Panc1 (cell line): ENCODE results near the gene BCR. TPM values are rescaled to one million over a fixed set of nuclear protein-coding genes. Genes with fewer than 3 reads are reported as not detected.

Experiments used
- ATAC-seq: fragments of 200-7000 bp; cut with Tn5 transposase; 2 replicates; pipeline ENCODE4 v1.9.1; 2020; ENCODE audit warnings: mild to moderate bottlenecking, moderate library complexity
- BruUV-seq: library from RNA; stranded (reverse); fragments of 400-500 nt; replicated peaks from 2 replicates; lab custom pipeline; 2021; lab: Mats Ljungman, UMichigan
- CTCF ChIA-PET: fragments of 300-600 bp; sonication (Branson Sonifier 250); formaldehyde crosslinking; loops from one replicate; lab custom pipeline; 2022; ENCODE audit warnings: antibody characterized with exemption; lab: Charles Lee
- POLR2A ChIA-PET: fragments of 300-600 bp; sonication (Branson Sonifier 250); formaldehyde crosslinking; loops from one replicate; lab custom pipeline; 2022; ENCODE audit warnings: antibody characterized with exemption; lab: Charles Lee
- DNase-seq: peaks from one replicate; pipeline ENCODE4 v3.0.0-alpha.2; 2010; ENCODE audit warnings: low read depth, low spot score
- H3K27ac ChIP-seq: 2 replicates; pipeline ENCODE4 v1.5.1; 2011; ENCODE audit warnings: mild to moderate bottlenecking, low read length, inconsistent platforms
- H3K27me3 ChIP-seq: fragments of 200-500 bp; sonication (Bioruptor generic); 2 replicates; pipeline ENCODE4 v1.6.0; 2014; ENCODE audit warnings: low read length, inconsistent platforms; ENCODE audit not compliant: control insufficient read depth, insufficient read depth
- H3K36me3 ChIP-seq: fragments of 200-500 bp; sonication (Bioruptor generic); 2 replicates; pipeline ENCODE4 v1.5.1; 2014; ENCODE audit warnings: inconsistent platforms, mild to moderate bottlenecking, low read length, moderate library complexity; ENCODE audit not compliant: control insufficient read depth, insufficient read depth
- H3K4me1 ChIP-seq: 2 replicates; pipeline ENCODE4 v1.5.1; 2011; ENCODE audit warnings: inconsistent platforms, mild to moderate bottlenecking, low read length, moderate library complexity; ENCODE audit not compliant: control insufficient read depth, insufficient read depth
- H3K4me3 ChIP-seq, 2 experiments: 2 replicates each; pipeline ENCODE4 v1.5.1; 2011 to 2012; ENCODE audit warnings: low read depth in 2 of 2, low read length in 2 of 2, mild to moderate bottlenecking in 2 of 2, inconsistent platforms in 1 of 2, moderate library complexity in 1 of 2
- H3K9me3 ChIP-seq: fragments of 200-500 bp; sonication (Bioruptor generic); 2 replicates; pipeline ENCODE4 v1.5.1; 2014; ENCODE audit warnings: low read depth, mild to moderate bottlenecking, inconsistent platforms, low read length, moderate library complexity; ENCODE audit not compliant: control insufficient read depth, insufficient read depth
- CTCF ChIP-seq: fragments of 450-650 bp; IDR thresholded peaks from 2 replicates; pipeline ENCODE4 v1.5.1; 2017; ENCODE audit warnings: mild to moderate bottlenecking
- POLR2AphosphoS5 ChIP-seq: IDR thresholded peaks from 2 replicates; pipeline ENCODE4 v1.6.1; 2012; ENCODE audit warnings: mild to moderate bottlenecking, low read depth, low read length, moderate library complexity
- REST ChIP-seq, 2 experiments: IDR thresholded peaks; 2 replicates each; pipeline ENCODE4 v1.6.1; 2011 to 2012; ENCODE audit warnings: low read depth in 2 of 2, control low read depth in 1 of 2, low read length in 1 of 2, mild to moderate bottlenecking in 1 of 2, moderate library complexity in 1 of 2; ENCODE audit not compliant: insufficient read depth in 1 of 2
- SIN3A ChIP-seq: IDR thresholded peaks from 2 replicates; pipeline ENCODE4 v1.6.1; 2012; ENCODE audit warnings: low read depth, mild to moderate bottlenecking, low read length, moderate library complexity, borderline replicate concordance; ENCODE audit not compliant: insufficient read depth
- TCF7L2 ChIP-seq: IDR thresholded peaks from 2 replicates; pipeline ENCODE4 v1.6.1; 2011; ENCODE audit warnings: mild to moderate bottlenecking, low read depth, low read length, inconsistent platforms
- in situ Hi-C: cut with HindIII; loops from 2 replicates; pipeline ENCODE4 v1.10.0; 2016; ENCODE audit warnings: low sequenced_read_pairs, low pct_unique_long_range_greater_than_20kb
- intact Hi-C: fragments of 100-400 bp; cut with micrococcal nuclease; formaldehyde crosslinking; loops from one replicate; pipeline ENCODE4 v1.10.0; 2022; ENCODE audit not compliant: unreplicated experiment
- total RNA-seq: library from RNA; stranded (reverse); gene quantifications from one replicate; pipeline ENCODE4 v1.2.1, GENCODE V29; 2021; ENCODE audit not compliant: unreplicated experiment

The BCR gene
- total RNA-seq, 1 experiment from 2014 or later, result 32.1 TPM

GRCh38 chr22:23220485-23221350 lies 40.4 kb downstream of the BCR start:
- Histone ChIP-seq H3K27ac (no peak overlapping the region), H3K4me1 (no peaks in the 10 kb centered on the region; the same call in none of the 2 replicates), H3K36me3 (no peaks in the 10 kb centered on the region), H3K27me3 (no peaks in the 10 kb centered on the region), H3K9me3 (no peaks in the 10 kb centered on the region), H3K4me3 (no peak overlapping the region)
- no peak for DNase-seq
- ATAC-seq, result no peak
- in situ Hi-C loops (no loop called here), intact Hi-C loops (no loop called here)
- BruUV-seq, result no TSS peak
- TF ChIP-seq SIN3A (no peak), CTCF (no peak), POLR2AphosphoS5 (no peak), TCF7L2 (no peak), REST (IDR thresholded peaks at IDR 0.05; ENCODE audit: insufficient read depth in 1 of 2, low read depth in 2 of 2, low read length in 1 of 2) (no peak)
- POLR2A ChIA-PET, result no interaction called here
- CTCF ChIA-PET, result no interaction called here

- no peak for DNase-seq
- intact Hi-C loops, result no loop called here
- no peak for ATAC-seq
- TF ChIP-seq POLR2AphosphoS5 (no peak), TCF7L2 (no peak), REST (IDR thresholded peaks at IDR 0.05; ENCODE audit: insufficient read depth in 1 of 2, low read depth in 2 of 2, low read length in 1 of 2) (no peak), CTCF (no peak), SIN3A (no peak)
- no peaks in the 10 kb centered on the region for H3K27me3 ChIP-seq
- H3K9me3 ChIP-seq, result no peaks in the 10 kb centered on the region
- CTCF ChIA-PET, result no interaction called here
- no peaks in the 10 kb centered on the region for H3K36me3 ChIP-seq
- no peak overlapping the region for H3K4me3 ChIP-seq
- in situ Hi-C loops, result no loop called here
- no TSS peak for BruUV-seq
- H3K27ac ChIP-seq, result no peak overlapping the region
- POLR2A ChIA-PET, result interaction anchor here (0.6 kb wide), 1 partner anchor 84 kb away, joined by 3 read pairs; no protein-coding TSS in a partner anchor
- H3K4me1 ChIP-seq, result no peaks in the 10 kb centered on the region; the same call in none of the 2 replicates
Measured at GRCh38 chr22:23221351-23221804, 41.1 kb downstream of the BCR start.
